Aorta (tissue), 5 donors: ENCODE results near the gene INSIG2. TPM values are rescaled to one million over a fixed set of nuclear protein-coding genes. Genes with fewer than 3 reads are reported as not detected.

Source experiments
- ATAC-seq: fragments of 200-7000 bp; cut with Tn5 transposase; one replicate; pipeline ENCODE4 v1.9.1; 2022; ENCODE audit warnings: moderate library complexity; ENCODE audit not compliant: low FRiP score
- DNase-seq, 2 donors: peaks; one replicate each; pipeline ENCODE4 v3.0.0-alpha.2; 2020
- H3K27ac ChIP-seq, 2 donors: one replicate each; pipeline ENCODE4 v1.5.1; 2013; ENCODE audit warnings: low read length in 2 of 2, mild to moderate bottlenecking in 2 of 2, moderate library complexity in 2 of 2, control low read depth in 1 of 2, inconsistent platforms in 1 of 2, low read depth in 1 of 2
- H3K27me3 ChIP-seq, 2 donors: one replicate each; pipeline ENCODE4 v1.6.1; 2013; ENCODE audit warnings: control low read depth in 1 of 2, low read length in 1 of 2, mild to moderate bottlenecking in 1 of 2, moderate library complexity in 1 of 2; ENCODE audit not compliant: insufficient read depth in 2 of 2, control insufficient read depth in 1 of 2
- H3K36me3 ChIP-seq, 2 donors: one replicate each; pipeline ENCODE4 v1.6.1; 2013; ENCODE audit warnings: control low read depth in 1 of 2, low read length in 1 of 2, mild to moderate bottlenecking in 1 of 2; ENCODE audit not compliant: insufficient read depth in 2 of 2, control insufficient read depth in 1 of 2
- H3K4me1 ChIP-seq, 2 donors: one replicate each; pipeline ENCODE4 v1.6.1; 2013; ENCODE audit warnings: low read length in 2 of 2, control low read depth in 1 of 2, mild to moderate bottlenecking in 1 of 2, moderate library complexity in 1 of 2; ENCODE audit not compliant: insufficient read depth in 2 of 2, control insufficient read depth in 1 of 2
- H3K4me3 ChIP-seq, 2 donors: one replicate each; pipeline ENCODE4 v1.5.1; 2013; ENCODE audit warnings: low read length in 2 of 2, control low read depth in 1 of 2, mild to moderate bottlenecking in 1 of 2
- H3K9me3 ChIP-seq: one replicate; pipeline ENCODE4 v1.6.1; 2013; ENCODE audit warnings: mild to moderate bottlenecking, low read length; ENCODE audit not compliant: control insufficient read depth
- WGBS, 2 donors: extraction: QIAGEN DNeasy Blood & Tissue Kit; methylation state at CpG; one replicate each; pipeline ENCODE4 v1.1.7; 2013; 5-methylcytosine and 5-hydroxymethylcytosine counted together
- intact Hi-C, 2 donors: fragments of 100-400 bp; cut with DNase I; formaldehyde crosslinking; loops; one replicate each; pipeline versions ENCODE4 v1.14.2 to v1.15.0; 2022
- polyA plus RNA-seq, 2 donors: library from polyadenylated mRNA; stranded (reverse); fragments of 200-250 nt; gene quantifications; one replicate each; pipeline ENCODE4 v1.2.3, GENCODE V29; 2013
- total RNA-seq, 2 donors: library from RNA; stranded (reverse); fragmentation: NEBNext Ultra II Directional; extraction: Animal tissue kit (Norgen Biotek cat#: 25700); gene quantifications; one replicate each; pipeline ENCODE4 v1.2.1, GENCODE V29; 2021
- donor health status: healthy with polysubstance abuse.
- donor health status: Bipolar disorder and iron deficiency.
- donor health status: DM: no; HTN: no; CAD: no.
- donor health status: DM: no; HTN: no; CAD: no.
- donor health status: DM: yes; HTN: yes; CAD: no.

The INSIG2 gene
- total and polyA plus RNA-seq, 4 donors: 34.2 to 44.5 (median 39.2) TPM

DNA sequence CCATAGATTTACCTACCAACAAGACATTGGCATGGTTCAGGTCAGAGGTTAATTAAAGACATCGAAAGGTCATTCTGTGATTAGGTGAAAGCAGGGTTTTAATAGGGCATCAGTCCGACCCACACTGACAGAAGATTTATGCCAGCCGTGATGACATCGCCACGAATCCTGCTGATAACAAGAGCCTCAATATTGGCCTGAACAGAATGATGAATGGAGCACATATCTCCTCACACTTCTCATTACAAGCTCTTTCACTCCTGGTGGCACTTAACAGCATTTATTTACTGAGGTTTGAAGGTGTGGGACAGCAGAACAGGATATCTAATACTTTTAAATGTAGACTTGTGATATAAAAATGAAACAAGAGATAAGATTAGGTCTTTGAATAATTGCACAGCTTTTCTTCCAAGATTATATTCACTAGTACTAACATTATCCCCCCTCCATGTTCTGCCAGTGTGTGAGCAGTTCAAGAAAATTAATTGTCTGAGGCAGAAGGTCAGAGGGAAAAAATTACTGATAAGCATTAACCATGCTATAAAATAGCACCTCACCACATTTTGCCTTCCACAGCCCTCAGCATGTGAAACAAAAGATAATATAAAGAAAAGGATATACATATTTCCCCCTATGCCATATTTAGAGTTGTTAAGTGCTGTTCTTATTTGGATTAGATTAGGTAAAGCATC lies 23.1 kb upstream of the INSIG2 start:
- H3K36me3 ChIP-seq: no peaks in the 10 kb centered on the region
- H3K9me3 ChIP-seq: no peaks in the 10 kb centered on the region
- H3K4me1 ChIP-seq: no peaks in the 10 kb centered on the region
- peaks cover 0 to 1% of the 10 kb centered on the region in 2 donors for H3K27me3 ChIP-seq
- no peak for DNase-seq
- ATAC-seq: no peak
- intact Hi-C loops: no loop called here
- no peak overlapping the region for H3K27ac ChIP-seq
- WGBS, 2 donors: 38 to 47% methylated on average over 5 of the region's 5 CpGs
- H3K4me3 ChIP-seq: no peak overlapping the region

- no peak for DNase-seq
- Histone ChIP-seq H3K27me3 (peaks cover 0 to 1% of the 10 kb centered on the region in 2 donors), H3K27ac (no peak overlapping the region), H3K9me3 (no peaks in the 10 kb centered on the region), H3K36me3 (no peaks in the 10 kb centered on the region), H3K4me3 (no peak overlapping the region), H3K4me1 (no peaks in the 10 kb centered on the region)
- no peak for ATAC-seq
- intact Hi-C loops: no loop called here
- 79 to 80% methylated on average over 8 of the region's 8 CpGs for WGBS, 2 donors
Observed at GRCh38 chr2:118065921-118066511, 22.3 kb upstream of the INSIG2 start.

GRCh38 chr2:118077636-118078247 lies 10.5 kb upstream of the INSIG2 start:
- Histone ChIP-seq H3K27me3 (peaks cover 0 to 1% of the 10 kb centered on the region in 2 donors), H3K9me3 (no peaks in the 10 kb centered on the region), H3K36me3 (no peaks in the 10 kb centered on the region), H3K27ac (no peak overlapping the region), H3K4me1 (no peaks in the 10 kb centered on the region), H3K4me3 (no peak overlapping the region)
- intact Hi-C loops: no loop called here
- DNase-seq (no peak), ATAC-seq (no peak)
- WGBS, 2 donors: 80 to 81% methylated on average over 9 of the region's 9 CpGs

- no peak overlapping the region for H3K4me3 ChIP-seq
- H3K4me1 ChIP-seq: no peaks in the 10 kb centered on the region
- peaks cover 0 to 1% of the 10 kb centered on the region in 2 donors for H3K27me3 ChIP-seq
- H3K27ac ChIP-seq: no peak overlapping the region
- no peaks in the 10 kb centered on the region for H3K9me3 ChIP-seq
- ATAC-seq (no peak), DNase-seq (no peak)
- H3K36me3 ChIP-seq: no peaks in the 10 kb centered on the region
- intact Hi-C loops: no loop called here
- WGBS, 2 donors: 62 to 72% methylated on average over 3 of the region's 3 CpGs
Observed at GRCh38 chr2:118078734-118079133, 9.5 kb upstream of the INSIG2 start.

DNA sequence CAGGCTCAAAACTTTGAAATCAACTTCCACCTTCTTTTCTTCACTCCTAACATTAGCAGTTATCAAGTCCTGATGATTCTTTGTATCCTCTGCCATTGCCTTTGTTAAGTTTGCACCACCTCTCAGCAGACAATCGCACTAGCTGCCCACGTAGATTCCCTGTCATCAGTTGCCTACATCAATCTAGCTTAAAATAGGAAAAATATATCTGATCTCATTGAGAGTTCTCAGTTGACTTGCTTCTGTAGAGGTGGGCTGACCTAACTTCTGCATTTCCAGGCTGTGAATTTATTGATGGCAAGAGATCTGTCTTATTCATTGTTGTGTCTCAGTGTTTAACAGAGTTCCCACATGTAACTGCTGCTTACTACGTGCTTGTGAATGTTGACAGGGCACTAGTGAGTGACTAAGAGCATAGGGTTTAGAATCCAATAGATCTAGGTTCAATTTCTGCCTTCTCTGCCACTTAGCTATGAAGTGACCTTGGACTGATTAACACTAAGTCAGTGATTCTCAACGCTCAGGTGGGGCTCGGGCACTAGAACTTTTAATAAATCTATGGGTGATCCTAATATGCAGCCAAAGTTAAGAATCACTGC lies 3.7 kb upstream of the INSIG2 start:
- Histone ChIP-seq H3K27ac (no peak overlapping the region), H3K4me1 (no peaks in the 10 kb centered on the region), H3K27me3 (peaks cover 0 to 1% of the 10 kb centered on the region in 2 donors), H3K4me3 (no peak overlapping the region), H3K36me3 (no peaks in the 10 kb centered on the region), H3K9me3 (no peaks in the 10 kb centered on the region)
- DNase-seq: no peak
- intact Hi-C loops: loop anchor here in 1 of 2 donors (10.0 kb wide), 1 partner anchor 100 kb away; no protein-coding TSS in a partner anchor
- 88% methylated on average over 5 of the region's 5 CpGs for WGBS, 2 donors
- no peak for ATAC-seq

DNA sequence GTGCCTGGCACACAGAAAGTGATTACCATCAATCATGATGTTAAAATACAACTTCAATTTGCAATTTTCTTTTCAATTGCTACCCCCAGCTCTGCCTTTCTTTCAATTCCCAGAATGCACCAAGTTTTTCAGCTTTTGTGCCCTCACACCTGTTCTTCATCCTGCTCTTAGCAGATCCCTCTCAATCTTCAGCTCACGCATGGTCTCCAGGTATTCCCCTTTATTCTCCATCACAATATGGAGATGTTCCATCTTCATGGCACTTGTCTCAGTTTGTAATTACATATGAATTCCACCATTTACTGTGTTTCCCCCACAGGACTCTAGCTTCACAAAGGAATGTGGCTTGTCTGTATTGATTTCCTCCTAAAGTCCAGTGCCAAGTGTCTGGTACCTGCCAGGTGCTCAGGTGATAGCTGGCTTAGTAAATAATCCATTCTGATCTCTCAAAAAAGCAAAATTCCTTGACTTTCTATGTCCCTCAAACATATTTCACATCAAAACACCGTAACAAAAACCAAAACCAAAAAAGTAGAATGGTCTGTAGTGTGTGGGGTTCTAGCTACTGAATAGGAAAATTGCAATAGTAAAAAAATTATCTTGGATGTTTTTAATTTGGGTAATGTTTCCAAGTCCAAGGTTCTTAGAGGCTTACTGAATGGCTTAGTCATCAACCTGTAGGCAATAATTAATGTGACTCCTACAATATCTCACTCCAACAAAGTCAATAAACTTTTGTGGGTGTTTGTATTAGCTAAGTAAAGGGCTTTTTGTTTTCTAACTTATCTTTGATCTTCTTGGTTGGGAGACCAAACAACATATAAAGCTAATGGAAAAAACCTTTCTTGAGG lies 2.9 kb upstream of the INSIG2 start:
- WGBS, 2 donors: 91 to 94% methylated on average over 2 of the region's 2 CpGs
- Histone ChIP-seq H3K27ac (no peak overlapping the region), H3K4me1 (no peaks in the 10 kb centered on the region), H3K27me3 (peaks cover 0 to 1% of the 10 kb centered on the region in 2 donors), H3K4me3 (no peak overlapping the region), H3K9me3 (no peaks in the 10 kb centered on the region), H3K36me3 (no peaks in the 10 kb centered on the region)
- no peak for ATAC-seq
- intact Hi-C loops: loop anchor here in 1 of 2 donors (10.0 kb wide), 1 partner anchor 99 kb away; no protein-coding TSS in a partner anchor
- no peak for DNase-seq

DNA sequence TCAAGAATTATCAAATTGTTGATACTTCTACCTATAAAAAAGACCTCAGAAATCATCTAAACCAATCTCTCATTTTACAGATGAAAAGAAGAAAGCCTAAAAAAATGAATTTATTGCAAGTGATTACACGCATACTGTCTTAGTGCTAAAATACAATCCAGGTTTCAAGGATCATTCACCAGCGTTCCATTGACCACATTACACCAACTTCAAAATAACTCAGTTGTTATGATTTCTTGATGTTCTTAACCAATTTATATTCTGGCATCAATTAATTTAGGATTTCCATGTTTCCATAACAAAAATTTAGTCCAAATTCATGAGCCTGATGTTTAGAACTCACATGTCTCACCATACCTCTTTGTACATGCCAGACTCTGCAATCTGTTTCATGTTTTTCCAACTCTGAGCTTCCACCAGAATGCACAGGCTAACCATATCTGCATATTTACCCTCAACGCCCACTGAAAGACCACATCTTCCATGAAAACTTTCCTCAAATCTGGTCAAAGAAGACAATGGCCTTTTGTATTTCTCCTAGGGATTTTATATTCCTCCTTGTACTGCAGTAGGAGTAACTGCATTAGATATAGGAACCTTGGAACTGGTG lies 2.1 kb upstream of the INSIG2 start:
- intact Hi-C loops: loop anchor here in 1 of 2 donors (10.0 kb wide), 1 partner anchor 99 kb away; no protein-coding TSS in a partner anchor
- no peak overlapping the region for H3K27ac ChIP-seq
- DNase-seq: no peak
- no peak overlapping the region for H3K4me3 ChIP-seq
- no peaks in the 10 kb centered on the region for H3K36me3 ChIP-seq
- peaks cover 0 to 1% of the 10 kb centered on the region in 2 donors for H3K27me3 ChIP-seq
- 90 to 92% methylated on average over 3 of the region's 3 CpGs for WGBS, 2 donors
- no peak for ATAC-seq
- no peaks in the 10 kb centered on the region for H3K4me1 ChIP-seq
- no peaks in the 10 kb centered on the region for H3K9me3 ChIP-seq
